ENCODE measurements around the gene CBR3.

Gene CBR3

DNA sequence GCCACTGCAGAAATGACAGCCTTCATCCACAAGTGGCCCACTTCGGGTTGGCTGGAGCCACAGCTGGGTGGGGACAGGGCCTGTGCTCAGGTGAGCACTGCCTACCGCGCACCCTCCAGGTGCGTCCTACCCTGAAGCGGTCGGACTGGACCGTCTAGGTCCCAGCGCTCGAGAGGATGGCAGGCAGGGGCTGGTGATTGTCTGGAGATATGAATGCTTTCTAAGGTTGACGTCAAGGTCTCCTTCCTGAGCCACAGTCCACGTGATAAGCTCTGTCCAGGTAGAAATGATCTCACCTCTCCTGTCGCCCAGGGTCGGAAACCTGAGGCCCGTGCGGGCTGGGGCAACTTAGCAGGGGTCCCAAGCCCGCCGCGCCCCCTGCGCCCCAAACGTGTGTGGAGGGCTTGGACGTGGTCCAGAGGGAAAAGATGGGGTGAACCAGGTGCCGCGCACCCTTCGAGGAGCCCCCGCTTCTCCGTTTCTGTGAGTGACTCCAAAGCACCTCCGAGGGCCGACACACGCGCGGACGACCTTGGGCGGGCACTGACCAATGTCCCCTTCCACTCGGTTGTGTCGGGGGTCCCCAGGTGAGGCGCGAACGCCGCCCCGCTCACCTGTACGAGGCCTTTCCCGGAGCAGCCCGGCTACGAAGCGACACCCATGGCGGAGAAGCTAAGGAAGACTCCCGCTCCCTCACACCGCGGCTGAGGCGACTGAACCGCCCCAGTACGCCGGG is 20.9 kb downstream of the CBR3 start:
- DNase-seq (ENCODE audit: low read depth in 2 of 2) = no peak

DNA sequence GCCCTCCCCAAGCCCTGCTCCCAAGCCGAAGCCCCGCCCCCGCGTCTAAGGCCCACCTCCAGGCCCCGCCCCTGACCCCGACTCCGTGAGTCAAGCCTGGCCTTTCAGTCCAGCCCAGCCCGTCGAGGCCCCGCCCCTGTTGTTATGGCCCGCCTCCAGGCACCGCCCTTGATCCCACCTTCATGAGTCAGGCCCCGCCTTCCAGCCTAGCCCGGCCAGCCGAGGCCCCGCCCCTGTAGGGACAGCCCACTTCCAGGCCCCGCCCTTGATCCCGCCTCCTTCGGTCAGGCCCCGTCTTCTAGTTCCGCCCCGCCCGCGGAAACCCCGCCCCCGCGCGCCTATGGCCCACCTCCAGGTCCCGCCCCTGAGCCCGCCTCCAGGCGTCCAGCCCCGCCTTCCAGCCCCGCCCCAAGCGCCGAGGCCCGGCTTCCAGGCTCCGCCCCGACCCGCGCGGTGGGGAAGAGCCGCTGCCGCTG is 21.5 kb downstream of the CBR3 start:
- peak; percentile 100 for DNase-seq (ENCODE audit: low read depth in 2 of 2)

DNA sequence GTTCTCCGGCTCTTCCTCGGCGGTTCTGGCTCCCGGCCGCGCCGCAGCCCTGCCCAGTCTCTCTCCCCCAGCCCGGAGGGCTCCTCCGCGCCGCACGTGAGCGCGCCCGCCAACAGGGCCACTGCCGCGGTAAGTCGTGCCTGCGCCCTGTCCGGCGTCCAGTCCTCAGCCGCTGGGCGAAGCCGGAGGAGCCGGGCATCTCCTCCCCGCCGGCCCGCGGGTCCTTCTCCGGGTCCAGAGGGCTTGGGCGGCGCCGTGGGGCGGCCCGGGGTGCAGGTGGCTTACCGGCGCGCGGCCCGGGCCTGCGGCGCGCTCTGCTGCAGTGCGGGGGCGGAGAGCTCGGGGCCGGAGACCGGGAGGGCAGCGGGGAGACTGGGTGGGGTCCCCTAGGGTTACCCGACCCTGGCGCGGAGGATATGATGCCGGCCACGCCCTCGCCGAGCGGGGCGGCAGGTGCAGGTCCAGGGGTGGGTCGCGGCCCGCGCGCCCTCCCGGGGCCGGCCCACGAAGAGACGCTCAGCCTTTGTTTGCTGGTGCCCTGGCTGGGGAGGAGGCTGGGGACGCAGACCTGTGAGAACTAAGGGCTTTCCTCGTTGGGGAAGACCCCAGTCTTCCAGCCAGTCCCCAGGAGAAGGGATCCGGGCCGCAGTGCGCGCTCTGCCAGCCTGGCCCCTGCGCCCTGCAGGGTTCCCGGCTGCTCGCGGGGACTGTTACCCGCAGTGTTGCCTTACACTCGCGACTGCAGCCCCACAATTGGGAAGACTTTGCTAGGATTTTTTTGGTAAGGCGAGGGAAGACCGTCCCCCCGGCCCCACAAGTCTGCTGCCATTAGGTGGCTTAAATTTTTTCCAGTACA is 22.2 kb downstream of the CBR3 start, which contains the start of gene DOP1B:
DOP1B (plus strand) TSS at position 10 of the 856 bp plus-strand sequence. CDS start 7,910 bp downstream, outside the sequence.
- DNase-seq (ENCODE audit: low read depth in 2 of 2) = no peak

DNA sequence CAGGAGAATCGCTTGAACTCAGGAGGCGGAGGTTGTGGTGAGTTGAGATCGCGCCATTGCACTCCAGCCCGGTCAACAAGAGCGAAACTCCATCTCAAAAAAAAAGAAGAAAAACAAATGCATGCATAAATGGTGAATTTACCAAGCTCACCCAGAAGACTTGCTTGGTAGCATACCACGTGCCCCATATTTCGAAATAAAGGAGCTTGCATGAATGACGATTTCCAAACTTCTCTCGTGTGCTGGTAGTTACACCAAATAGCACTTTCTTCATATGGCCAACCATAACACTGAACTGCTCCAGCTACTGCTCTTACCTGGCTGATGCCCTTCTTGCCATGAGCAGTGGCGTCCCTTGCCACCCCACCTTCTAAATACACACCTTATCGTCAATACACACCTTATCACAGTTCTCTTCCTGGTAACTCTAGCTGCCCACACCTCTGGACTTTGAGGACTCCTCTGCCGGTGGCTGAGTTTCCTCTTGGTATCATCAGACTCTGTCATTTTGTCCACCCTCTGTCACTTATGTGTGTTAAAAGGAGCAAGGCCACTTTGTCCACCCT is 24.6 kb downstream of the CBR3 start:
- DNase-seq (ENCODE audit: low read depth in 2 of 2) = no peak

DNA sequence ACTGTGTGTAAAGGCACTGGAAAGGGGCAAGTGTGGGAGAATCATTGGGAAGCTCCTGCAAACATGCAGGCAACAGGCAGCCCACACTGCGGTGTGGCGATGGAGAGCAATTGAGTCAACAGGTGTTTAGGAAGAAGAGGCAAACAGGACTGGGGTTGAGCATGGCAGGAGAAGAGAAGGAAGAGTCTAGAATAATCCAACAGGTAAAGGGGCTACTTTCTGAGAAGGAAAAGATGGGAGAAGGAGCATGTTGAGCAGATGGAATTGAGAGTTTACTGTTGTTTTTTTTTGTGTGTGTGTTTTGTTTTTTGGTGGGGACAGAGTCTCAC is 25.9 kb downstream of the CBR3 start:
- DNase-seq (ENCODE audit: low read depth in 2 of 2) = no peak

DNA sequence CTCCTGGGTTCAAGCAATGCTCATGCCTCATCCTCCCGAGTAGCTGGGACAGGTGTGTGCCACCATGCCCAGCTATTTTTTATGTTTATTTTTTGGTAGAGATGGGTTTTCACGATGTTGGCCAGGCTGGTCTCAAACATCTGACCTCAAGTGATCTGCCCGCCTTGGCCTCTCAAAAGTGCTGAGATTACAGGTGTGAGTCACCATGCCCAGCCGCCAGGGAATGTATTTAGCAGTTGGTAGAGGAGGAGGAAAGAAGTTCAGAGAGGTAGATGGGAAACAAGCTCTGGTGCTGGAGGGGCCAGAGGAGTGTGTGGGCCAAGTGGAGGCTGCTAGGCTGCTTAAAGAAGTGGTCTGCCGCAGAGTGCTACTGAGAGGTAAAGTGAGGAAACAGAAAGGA is 27.8 kb downstream of the CBR3 start:
- DNase-seq (ENCODE audit: low read depth in 2 of 2) = no peak

DNA sequence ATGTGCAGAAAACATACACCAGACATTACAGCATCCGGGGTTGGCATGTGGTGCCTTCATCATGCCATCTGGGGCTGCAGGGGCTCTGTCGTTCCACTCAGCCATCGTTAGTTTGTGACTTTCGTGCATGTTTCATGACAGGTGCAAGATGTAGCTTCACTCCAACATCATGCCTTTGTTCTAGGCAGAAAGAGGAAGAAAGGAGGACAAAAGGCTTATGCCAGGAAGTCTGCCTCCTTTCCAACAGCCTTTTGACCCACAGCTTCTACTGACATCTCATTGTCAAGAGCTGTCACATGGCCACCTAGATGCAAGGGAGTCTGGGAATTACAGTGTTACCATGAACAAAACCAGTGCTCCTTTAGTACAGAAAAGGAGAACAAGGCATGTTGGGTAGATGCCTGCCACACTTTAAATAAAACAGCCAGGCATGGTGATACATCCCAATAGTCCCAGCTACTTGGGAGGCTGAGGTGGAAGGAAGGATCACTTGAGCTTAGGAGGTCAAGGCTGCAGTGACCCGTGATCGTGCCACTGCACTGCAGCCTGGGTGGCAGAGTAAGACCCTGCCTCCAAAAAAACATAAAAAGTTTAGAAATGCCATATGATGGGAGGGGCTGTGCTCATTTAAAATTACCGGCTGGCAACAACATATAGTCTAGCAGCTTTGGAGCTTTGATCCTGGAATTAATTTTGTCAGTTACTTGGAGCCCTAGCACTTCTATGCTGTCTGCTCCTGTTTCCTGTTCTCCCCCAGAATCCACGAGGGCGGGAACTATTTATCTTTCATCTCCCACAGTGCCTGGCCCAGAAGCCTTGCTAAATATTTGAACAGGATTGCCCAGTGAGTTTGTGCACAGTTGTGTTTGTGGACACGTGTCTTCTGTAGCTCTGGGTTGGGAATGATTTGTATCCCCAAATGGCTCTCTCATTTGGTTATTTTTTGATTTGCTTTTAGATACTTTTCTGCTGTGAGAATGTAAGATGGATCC is 29.2 kb downstream of the CBR3 start:
- DNase-seq (ENCODE audit: low read depth in 2 of 2) = no peak

DNA sequence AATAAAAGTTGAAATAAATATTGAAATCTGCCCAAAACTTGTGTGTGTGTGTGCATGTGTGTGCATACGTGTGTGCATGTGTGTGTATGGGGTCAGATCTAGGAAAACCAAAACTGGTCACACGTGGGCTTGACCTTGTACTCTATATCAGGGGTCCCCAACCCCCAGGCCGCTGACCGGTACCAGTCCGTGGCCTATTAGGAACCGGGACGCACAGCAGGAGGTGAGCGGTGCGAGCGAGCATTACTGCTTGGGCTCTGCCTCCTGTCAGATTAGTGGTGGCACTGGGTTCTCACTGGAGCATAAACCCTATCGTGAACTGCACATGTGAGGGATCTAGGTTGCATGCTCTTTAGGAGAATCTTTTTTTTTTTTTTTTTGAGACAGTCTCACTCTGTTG is 30.5 kb downstream of the CBR3 start:
- DNase-seq (ENCODE audit: low read depth in 2 of 2) = no peak

DNA sequence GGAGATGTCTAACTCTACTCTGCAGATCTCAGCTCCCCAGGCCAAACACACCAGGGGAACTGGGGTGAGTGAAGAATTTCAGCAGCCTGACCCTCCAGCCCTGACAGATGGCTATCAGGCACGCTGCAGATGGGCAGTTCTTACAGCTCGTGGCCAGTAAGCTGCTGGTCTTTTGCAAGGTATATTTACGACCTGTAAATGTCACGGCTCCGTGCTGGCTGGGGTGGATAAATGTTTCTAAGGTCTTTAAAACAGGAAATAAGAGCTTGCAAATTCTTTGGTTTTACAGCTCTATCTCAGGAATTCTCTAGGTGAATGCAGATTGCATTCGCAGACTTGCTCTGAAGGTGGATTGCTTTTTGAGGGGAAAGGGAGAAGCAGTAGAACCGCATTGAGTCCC is 31.8 kb downstream of the CBR3 start:
- DNase-seq (ENCODE audit: low read depth in 2 of 2) = no peak

DNA sequence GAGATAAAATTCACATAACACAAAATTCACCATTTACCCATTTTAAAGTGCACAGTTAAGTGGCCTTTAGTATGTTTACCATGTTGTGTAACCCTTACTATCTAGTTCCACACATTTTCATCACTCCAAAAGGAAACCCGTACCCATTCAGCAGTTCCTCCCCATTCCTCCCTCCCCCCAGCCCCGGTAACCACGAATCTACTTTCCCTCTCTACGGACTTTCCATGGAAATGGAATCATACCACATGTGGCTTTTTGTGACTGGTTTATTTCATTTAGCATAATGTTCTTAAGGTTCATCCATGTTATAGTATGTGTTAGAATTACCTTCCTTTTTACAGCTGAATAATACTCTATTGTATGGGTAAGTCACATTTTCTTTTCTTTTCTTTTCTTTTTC is 32.7 kb downstream of the CBR3 start:
- no peak for DNase-seq (ENCODE audit: low read depth in 2 of 2)

DNA sequence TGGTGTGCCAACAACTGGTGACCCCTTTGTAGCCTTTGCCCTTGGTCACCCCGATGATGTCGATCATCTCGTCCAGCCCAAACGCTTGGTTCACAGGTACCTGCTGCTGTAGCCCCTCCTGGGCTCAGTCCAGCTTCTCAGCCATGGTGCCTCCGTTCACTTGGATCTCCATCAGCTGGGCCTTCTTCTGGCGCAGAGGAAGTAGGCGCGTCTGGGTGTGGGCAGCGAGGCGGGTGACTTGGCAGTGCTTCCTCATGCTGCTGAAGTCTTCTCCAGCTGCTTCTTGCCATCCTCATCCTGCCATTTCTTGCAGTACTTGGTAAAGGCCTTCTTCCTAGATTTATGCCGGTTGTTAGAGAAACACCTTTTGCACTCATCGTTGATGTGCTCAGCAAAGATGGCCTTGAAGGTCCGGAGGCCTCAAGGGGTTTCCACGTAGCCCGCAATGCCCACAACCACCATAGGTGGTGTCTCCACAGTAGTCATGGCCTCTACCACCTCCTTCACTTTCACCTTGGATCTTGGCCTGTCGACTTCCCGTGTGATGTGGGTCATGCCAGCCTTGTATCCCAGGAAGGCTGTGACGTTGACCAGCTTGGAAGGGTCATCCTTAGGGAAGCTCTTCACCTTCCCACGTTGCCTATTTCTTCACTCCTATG is 34.7 kb downstream of the CBR3 start:
- no peak for DNase-seq (ENCODE audit: low read depth in 2 of 2)

DNA sequence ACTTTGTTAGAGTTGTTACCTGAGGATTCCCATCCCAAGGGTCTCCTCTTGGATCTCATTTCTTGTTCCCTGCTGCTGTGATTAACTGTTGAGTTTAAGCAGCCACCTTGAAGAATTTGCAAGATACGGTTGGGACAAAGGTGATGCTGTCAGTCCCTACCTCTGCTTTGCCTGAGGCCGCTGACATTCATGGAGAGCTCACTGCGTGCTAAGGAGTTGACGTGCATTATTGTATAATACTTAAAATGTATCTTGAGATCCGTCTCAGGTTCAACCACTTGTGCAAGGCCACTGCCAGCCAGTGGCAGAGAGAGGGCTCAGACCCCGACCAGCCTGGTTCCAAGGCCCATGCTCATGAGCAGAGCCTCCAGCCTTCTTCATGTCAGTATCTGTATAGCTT is 35.9 kb downstream of the CBR3 start:
- DNase-seq (ENCODE audit: low read depth in 2 of 2) = no peak

DNA sequence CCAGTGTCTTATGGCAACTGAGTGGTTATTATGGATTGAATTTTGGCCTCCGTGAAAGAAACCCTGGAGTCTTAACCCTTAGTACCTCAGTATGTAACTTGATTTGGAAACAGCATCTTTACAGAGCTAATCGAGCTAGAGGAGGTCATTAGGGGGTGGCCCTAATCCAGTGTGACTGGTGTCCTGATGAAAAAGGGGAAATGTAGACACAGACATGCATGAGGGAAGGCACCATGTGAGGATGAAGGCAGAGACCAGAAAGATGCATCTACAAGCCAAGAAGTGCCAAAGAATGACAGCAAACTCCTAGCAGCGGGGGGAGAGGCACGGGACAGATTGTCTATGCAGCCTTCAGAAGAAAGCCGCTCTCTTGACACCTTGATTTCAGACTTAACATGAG is 36.5 kb downstream of the CBR3 start:
- no peak for DNase-seq (ENCODE audit: low read depth in 2 of 2)

DNA sequence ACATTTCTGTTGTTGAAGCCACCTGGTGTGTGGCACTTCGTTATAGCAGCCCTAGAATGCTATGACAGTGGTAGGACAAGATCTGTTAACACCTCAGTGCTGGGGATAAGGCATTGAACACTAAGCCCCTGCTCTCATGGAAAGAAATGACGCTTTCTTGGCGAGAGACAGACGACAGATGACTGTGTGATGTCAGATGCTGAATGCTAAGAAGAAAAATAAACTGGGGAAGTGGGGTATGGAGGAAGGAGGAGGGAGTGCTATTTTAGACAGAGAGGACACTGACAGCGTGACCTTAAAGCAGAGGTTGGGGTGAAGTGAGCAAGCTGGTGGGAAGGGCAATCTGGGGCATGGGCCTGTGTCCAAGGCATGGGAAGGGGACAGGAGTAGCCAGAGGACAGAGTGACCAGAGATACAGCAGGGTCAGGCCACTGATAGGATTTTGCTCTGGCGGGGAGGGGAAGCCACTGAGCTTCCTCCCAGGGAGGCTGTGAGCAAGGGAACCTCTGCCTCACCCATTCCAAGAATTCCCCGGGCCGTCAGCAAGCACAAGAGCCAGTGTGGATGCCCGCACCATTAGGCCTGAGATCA is 37.0 kb downstream of the CBR3 start:
- DNase-seq (ENCODE audit: low read depth in 2 of 2) = no peak

DNA sequence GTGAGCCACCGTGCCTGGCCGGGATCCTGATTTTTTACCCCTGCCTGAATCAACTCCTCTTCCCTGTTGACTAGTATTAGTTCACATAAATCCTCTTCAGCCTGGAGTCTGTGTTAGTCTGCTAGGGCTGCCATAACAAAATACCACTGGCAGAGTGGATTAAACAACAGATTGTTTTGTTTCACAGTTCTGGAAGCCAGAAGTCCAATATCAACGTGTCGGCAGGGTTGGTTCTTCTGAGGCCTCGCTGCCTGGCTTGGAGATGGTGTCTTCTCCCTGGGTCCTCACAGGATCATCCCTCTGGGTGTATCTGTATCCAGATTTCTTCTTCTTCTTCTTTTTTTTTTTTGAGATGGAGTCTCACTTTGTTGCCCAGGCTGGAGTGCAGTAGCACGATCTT is 39.9 kb downstream of the CBR3 start:
- DNase-seq (ENCODE audit: low read depth in 2 of 2) = no peak

DNA sequence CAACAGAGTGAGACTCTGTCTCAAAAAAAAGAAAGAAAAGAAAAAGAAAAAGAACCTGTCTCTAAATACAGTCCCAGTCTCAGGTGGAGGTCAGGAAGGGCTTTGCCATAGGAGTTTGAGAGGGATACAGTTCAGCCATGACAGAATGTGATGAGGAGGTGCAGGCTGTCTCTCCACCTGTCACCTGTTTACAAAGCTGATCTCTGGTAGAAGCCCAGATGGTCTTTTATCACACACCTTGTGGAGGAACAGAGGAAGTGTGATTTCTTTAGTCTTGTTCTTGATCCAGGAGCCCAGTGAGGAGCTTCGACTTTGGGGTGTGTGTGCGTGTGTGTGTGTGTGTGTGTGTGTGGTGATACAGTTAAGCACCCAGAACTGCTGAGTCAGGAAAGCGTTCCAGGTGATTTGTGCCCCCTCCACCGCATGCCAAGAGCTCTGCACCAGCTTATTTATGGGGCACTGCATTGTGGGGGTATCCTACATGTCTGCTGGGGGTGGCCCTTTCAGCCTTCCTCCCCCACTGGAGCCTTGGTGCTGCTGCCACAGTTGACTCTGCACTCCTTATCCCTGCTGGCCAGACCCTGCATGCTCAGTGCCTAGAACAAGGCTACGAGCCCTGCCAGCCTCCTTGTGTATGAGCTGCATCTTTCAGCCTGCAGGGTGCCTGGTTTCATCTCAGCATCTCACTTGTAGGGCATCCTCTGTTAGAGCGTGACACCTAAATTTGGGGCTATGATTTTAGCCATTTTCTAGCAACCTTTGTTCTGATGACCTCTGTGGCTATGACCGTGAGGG is 41.1 kb downstream of the CBR3 start:
- no peak for DNase-seq (ENCODE audit: low read depth in 2 of 2)

DNA sequence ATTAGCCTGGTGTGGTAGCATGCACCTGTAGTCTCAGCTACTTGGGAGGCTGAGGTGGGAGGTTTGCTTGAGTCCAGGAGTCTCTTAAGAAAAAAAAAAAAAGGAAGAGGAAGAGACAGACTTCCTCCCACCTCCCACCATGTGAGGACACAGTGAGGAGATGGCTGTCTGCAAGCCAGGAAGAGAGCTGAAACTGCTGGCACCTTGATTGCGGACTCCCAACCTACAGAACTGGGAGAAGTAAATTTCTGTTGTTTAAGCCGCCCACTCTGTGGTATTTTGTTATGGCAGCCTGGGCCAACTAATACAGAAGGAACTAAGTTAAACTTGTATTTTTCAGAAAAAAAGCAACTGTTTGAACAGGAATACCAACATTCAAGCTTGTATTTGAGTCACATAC is 43.5 kb downstream of the CBR3 start:
- DNase-seq (ENCODE audit: low read depth in 2 of 2) = no peak

DNA sequence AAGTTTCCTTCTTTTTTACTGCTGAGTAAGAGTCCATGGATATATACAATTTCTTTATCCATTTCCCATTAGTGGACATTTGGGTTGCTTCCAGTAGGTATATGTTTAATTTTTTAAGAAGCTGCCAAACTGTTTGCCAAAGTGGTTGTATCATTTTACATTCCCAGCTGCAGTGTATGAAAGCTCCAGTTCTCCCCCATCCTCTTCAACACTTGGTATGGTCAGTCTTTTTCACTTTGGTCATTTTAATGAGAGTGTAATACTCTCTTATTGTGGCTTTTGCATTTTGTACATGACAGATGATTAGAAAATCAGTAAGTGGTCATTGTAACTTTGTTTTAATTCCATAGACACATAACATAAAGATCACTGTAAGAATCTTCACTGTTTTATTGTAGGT is 44.3 kb downstream of the CBR3 start:
- DNase-seq (ENCODE audit: low read depth in 2 of 2) = no peak

DNA sequence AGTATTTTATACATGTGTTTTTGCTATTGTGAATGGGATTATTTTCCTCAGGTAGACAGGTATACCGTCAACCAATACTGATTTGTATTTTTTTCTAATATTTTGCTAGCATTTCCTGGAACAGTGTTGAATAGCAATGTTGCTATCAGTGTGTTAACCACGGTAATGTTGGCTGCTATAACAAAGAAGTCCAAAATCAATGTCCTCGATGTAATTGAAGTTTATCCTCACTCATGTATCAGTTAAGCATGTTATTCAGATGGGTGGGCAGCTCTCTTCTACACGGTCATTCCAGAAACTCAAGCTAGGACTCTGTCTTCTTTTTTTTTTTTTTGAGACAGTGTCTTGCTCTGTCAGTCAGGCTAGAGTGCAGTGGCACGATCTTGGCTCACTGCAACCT is 46.1 kb downstream of the CBR3 start:
- no peak for DNase-seq (ENCODE audit: low read depth in 2 of 2)
